A549 (cell line): ENCODE results near the gene TTLL3. TPM values are rescaled to one million over a fixed set of nuclear protein-coding genes. Genes with fewer than 3 reads are reported as not detected.

Source experiments
- ATAC-seq, 2 experiments: fragments of 200-7000 bp in 1 of 2; fragments of >200 bp in 1 of 2; cut with Nextera tagmentation in 1 of 2; cut with Tn5 transposase in 1 of 2; 3 replicates each; pipeline versions ENCODE4 v1.8.0 to v1.9.1; 2018 to 2020; ENCODE audit warnings: mild to moderate bottlenecking in 1 of 2, moderate library complexity in 1 of 2
- CTCF ChIA-PET: fragments of 300-600 bp; sonication (Branson Sonifier 250); formaldehyde crosslinking; extraction: SDS; loops from one replicate; lab custom pipeline; 2021; ENCODE audit warnings: antibody characterized with exemption, inconsistent platforms; lab: Yijun Ruan, JAX
- POLR2A ChIA-PET: fragments of 350-600 bp; formaldehyde crosslinking; extraction: SDS; loops from one replicate; lab custom pipeline; 2021; ENCODE audit warnings: antibody characterized with exemption, inconsistent platforms; lab: Yijun Ruan, JAX
- DNase-seq, 2 experiments: peaks; one replicate each; pipeline versions ENCODE4 v3.0.0 to v3.0.0-alpha.2; 2011 to 2016; ENCODE audit warnings: low read depth in 1 of 2, low spot score in 1 of 2
- FAIRE-seq: peaks from 2 replicates; lab custom pipeline; 2011; peaks lifted over from hg19 to GRCh38; lab: Jason Lieb, UNC
- H3K27ac ChIP-seq, 2 experiments: fragments of >200 bp; sonication (Bioruptor Twin); formaldehyde crosslinking; 3 replicates each; pipeline ENCODE4 v1.5.1; 2016 to 2017
- H3K4me1 ChIP-seq: fragments of >200 bp; sonication (Bioruptor Twin); formaldehyde crosslinking; 3 replicates; pipeline ENCODE4 v1.6.1; 2016
- H3K4me2 ChIP-seq: fragments of >200 bp; sonication (Bioruptor Twin); formaldehyde crosslinking; 3 replicates; pipeline ENCODE4 v1.6.1; 2016
- H3K4me3 ChIP-seq: fragments of >200 bp; sonication (Bioruptor Twin); formaldehyde crosslinking; 3 replicates; pipeline ENCODE4 v1.5.1; 2016
- H3K9me3 ChIP-seq: fragments of >200 bp; sonication (Bioruptor Twin); formaldehyde crosslinking; 3 replicates; pipeline ENCODE4 v1.6.1; 2016
- BHLHE40 ChIP-seq: IDR thresholded peaks from 2 replicates; pipeline ENCODE4 v1.6.1; 2012; ENCODE audit warnings: low read depth, low read length, inconsistent platforms
- CBX8 ChIP-seq: fragments of 200-600 bp; sonication (generic); IDR thresholded peaks from 2 replicates; pipeline ENCODE4 v1.6.1; 2016
- CHD2 ChIP-seq: fragments of 150-350 bp; IDR thresholded peaks from 2 replicates; pipeline ENCODE4 v1.6.1; 2014; ENCODE audit warnings: low read length; ENCODE audit not compliant: partially characterized antibody
- EHMT2 ChIP-seq: fragments of 200-600 bp; sonication (generic); IDR thresholded peaks from 2 replicates; pipeline ENCODE4 v1.6.1; 2016; ENCODE audit warnings: antibody characterized with exemption, low read depth, mild to moderate bottlenecking, moderate library complexity
- ESRRA ChIP-seq: fragments of 150-350 bp; IDR thresholded peaks from 2 replicates; pipeline ENCODE4 v1.6.1; 2014; ENCODE audit warnings: mild to moderate bottlenecking, low read length, borderline replicate concordance
- FOSB ChIP-seq: fragments of 250-450 bp; sonication (Bioruptor Pico); IDR thresholded peaks from 2 replicates; pipeline ENCODE4 v1.5.0; 2020; ENCODE audit warnings: mild to moderate bottlenecking, moderate library complexity
- FOSL2 ChIP-seq, 2 experiments: fragments of 450-650 bp in 1 of 2; fragments of >200 bp in 1 of 2; sonication (Bioruptor Twin) in 1 of 2; formaldehyde crosslinking; IDR thresholded peaks; 2 replicates each; pipeline versions ENCODE4 v1.5.0 to v1.6.1; 2016 to 2020; ENCODE audit warnings: mild to moderate bottlenecking in 1 of 2, moderate library complexity in 1 of 2
- FOXS1 ChIP-seq: fragments of 250-450 bp; sonication (Bioruptor Pico); IDR thresholded peaks from 2 replicates; pipeline ENCODE4 v1.5.0; 2020; ENCODE audit warnings: mild to moderate bottlenecking, moderate library complexity
- GATA3 ChIP-seq: IDR thresholded peaks from 2 replicates; pipeline ENCODE4 v1.6.1; 2012; ENCODE audit warnings: borderline replicate concordance
- HDAC2 ChIP-seq: fragments of 200-600 bp; sonication (generic); IDR thresholded peaks from 2 replicates; pipeline ENCODE4 v1.6.1; 2016
- HOXA7 ChIP-seq: fragments of 250-450 bp; sonication (Bioruptor Pico); IDR thresholded peaks from 2 replicates; pipeline ENCODE4 v1.5.0; 2020; ENCODE audit warnings: mild to moderate bottlenecking, moderate library complexity
- KDM1A ChIP-seq: fragments of 200-600 bp; sonication (generic); IDR thresholded peaks from 2 replicates; pipeline ENCODE4 v1.6.1; 2016; ENCODE audit warnings: low read depth, mild to moderate bottlenecking
- MAZ ChIP-seq: fragments of 150-350 bp; IDR thresholded peaks from 2 replicates; pipeline ENCODE4 v1.6.1; 2014; ENCODE audit warnings: antibody characterized with exemption, low read depth, low read length, borderline replicate concordance
- MYC ChIP-seq: IDR thresholded peaks from 2 replicates; pipeline ENCODE4 v1.6.1; 2012; ENCODE audit warnings: mild to moderate bottlenecking, inconsistent platforms, low read length, improper control_type of control experiment, borderline replicate concordance
- NPAS2 ChIP-seq: fragments of 250-450 bp; sonication (Bioruptor Pico); IDR thresholded peaks from 2 replicates; pipeline ENCODE4 v1.8.0; 2022; ENCODE audit warnings: mild to moderate bottlenecking, moderate library complexity, borderline replicate concordance
- PBX3 ChIP-seq: IDR thresholded peaks from 2 replicates; pipeline ENCODE4 v1.6.1; 2012
- PHF8 ChIP-seq: fragments of 200-600 bp; sonication (generic); IDR thresholded peaks from 2 replicates; pipeline ENCODE4 v1.6.1; 2016; ENCODE audit warnings: low read depth, mild to moderate bottlenecking, antibody characterized with exemption, moderate library complexity, borderline replicate concordance
- POLR2AphosphoS2 ChIP-seq: conservative IDR thresholded peaks from 2 replicates; pipeline ENCODE4 v1.6.1; 2012; ENCODE audit warnings: low read length, improper control_type of control experiment, inconsistent platforms
- RCOR1 ChIP-seq: fragments of 150-350 bp; IDR thresholded peaks from 2 replicates; pipeline ENCODE4 v1.6.1; 2014; ENCODE audit warnings: antibody characterized with exemption, low read length, low read depth
- REST ChIP-seq: fragments of 200-600 bp; sonication (generic); IDR thresholded peaks from 2 replicates; pipeline ENCODE4 v1.6.1; 2016; ENCODE audit warnings: antibody characterized with exemption, mild to moderate bottlenecking, moderate library complexity
- ZC3H11A ChIP-seq: fragments of 450-650 bp; IDR thresholded peaks from 2 replicates; pipeline ENCODE4 v1.6.1; 2014; ENCODE audit warnings: antibody characterized with exemption, mild to moderate bottlenecking
- WGBS: methylation state at CpG from one replicate; pipeline ENCODE4 v1.1.6; 2017; ENCODE audit errors: missing lambda C conversion rate; 5-methylcytosine and 5-hydroxymethylcytosine counted together
- polyA plus RNA-seq, 4 experiments: library from polyadenylated mRNA; depleted of rRNA in 3 of 4; stranded (reverse); fragments of >200 nt; fragmentation: RNase III in 1 of 4; extraction: RNeasy Plus Mini Kit Qiagen cat#74134 plus additional on column Dnase treatment in 1 of 4; gene quantifications; 2 replicates in 3 of 4; 3 replicates in 1 of 4; pipeline ENCODE4 v1.2.3, GENCODE V29; 2011 to 2017
- TF ChIP-seq, protein P1 (sequence below): fragments of 150-350 bp; IDR thresholded peaks from 2 replicates; pipeline ENCODE4 v1.6.1; 2014; ENCODE audit warnings: low read depth, mild to moderate bottlenecking, low read length
- TF ChIP-seq, protein P2 (sequence below): fragments of 250-450 bp; sonication (Bioruptor Pico); IDR thresholded peaks from 2 replicates; pipeline ENCODE4 v1.5.0; 2020; ENCODE audit warnings: low read depth, mild to moderate bottlenecking, moderate library complexity

The TTLL3 gene
- polyA plus RNA-seq, 2 of the 4 experiments (the other 2 are of a cell fraction), result 10.3 to 13.0 TPM

DNA sequence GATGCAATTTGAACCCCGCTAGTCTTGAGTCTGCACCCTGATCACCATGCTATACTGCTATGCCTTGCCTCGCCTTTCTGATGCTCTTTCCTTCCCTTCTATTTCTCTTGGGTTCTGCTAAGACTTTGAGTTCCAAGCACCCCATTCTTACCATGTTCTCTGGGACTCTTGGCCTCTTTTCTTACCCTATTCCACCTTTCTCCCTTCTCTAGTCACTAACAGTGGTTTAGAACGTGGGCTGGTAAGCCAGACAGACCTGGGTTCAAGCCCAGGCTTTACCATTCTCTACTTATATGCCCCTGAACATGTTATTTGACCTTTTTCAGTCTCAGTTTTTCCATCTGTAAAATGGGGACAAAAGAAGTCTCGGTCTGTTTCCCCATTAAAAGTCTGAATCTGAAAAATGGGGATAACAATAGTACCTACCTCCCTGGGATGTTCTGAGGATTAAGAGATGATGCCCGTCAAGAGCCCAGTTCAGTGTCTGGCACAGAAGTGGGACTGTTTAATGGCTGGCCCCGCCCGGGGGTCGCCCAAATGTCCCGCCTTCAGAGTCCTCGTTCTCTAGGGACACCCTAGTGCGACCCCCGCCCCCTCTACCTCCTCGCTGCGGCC lies 18.2 kb upstream of the TTLL3 start:
- no peak for DNase-seq
- CTCF ChIA-PET, result interaction anchor here (0.6 to 2.5 kb wide), 9 partner anchors 10 to 155 kb away, joined by 3 to 9 read pairs (median 5); no protein-coding TSS in a partner anchor
- H3K9me3 ChIP-seq, result no peaks in the 10 kb centered on the region
- FAIRE-seq, result no peak
- ATAC-seq, result no peak
- peak; percentile 32; the same call in 1 of the 2 replicates for TF ChIP-seq ESRRA
- peak; percentile 20 for TF ChIP-seq CHD2
- TF ChIP-seq KDM1A, result peak; percentile 96
- peak; percentile 78; the same call in 1 of the 2 replicates for TF ChIP-seq HDAC2
- TF ChIP-seq FOSB, result peak; percentile 79; the same call in 1 of the 2 replicates
- TF ChIP-seq HOXA7 (CRISPR knock-in tag), result no peak
- TF ChIP-seq RCOR1, result 0 out of 2 replicates have a peak, but pooled peaks have one; percentile 10
- peak; percentile 74 for TF ChIP-seq PHF8
- TF ChIP-seq, protein P1, sequence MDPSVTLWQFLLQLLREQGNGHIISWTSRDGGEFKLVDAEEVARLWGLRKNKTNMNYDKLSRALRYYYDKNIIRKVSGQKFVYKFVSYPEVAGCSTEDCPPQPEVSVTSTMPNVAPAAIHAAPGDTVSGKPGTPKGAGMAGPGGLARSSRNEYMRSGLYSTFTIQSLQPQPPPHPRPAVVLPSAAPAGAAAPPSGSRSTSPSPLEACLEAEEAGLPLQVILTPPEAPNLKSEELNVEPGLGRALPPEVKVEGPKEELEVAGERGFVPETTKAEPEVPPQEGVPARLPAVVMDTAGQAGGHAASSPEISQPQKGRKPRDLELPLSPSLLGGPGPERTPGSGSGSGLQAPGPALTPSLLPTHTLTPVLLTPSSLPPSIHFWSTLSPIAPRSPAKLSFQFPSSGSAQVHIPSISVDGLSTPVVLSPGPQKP, result no peak
- TF ChIP-seq PBX3, result no peak
- TF ChIP-seq, all 56 proteins: peak for 7
- POLR2A ChIA-PET, result interaction anchor here (0.6 to 1.6 kb wide), 10 partner anchors 7 to 325 kb away, joined by 3 to 17 read pairs (median 4); partner anchors contain the start of genes BRPF1, CAMK1, OGG1 and TTLL3
- Histone ChIP-seq H3K4me3 (peak overlapping the region; percentile 68), H3K4me2 (peak overlapping the region; percentile 86), H3K27ac (peak overlapping the region; percentile 95 to 97), H3K4me1 (peaks cover 21% of the 10 kb centered on the region)
- WGBS, result 23% methylated on average over 9 of the region's 14 CpGs

DNA sequence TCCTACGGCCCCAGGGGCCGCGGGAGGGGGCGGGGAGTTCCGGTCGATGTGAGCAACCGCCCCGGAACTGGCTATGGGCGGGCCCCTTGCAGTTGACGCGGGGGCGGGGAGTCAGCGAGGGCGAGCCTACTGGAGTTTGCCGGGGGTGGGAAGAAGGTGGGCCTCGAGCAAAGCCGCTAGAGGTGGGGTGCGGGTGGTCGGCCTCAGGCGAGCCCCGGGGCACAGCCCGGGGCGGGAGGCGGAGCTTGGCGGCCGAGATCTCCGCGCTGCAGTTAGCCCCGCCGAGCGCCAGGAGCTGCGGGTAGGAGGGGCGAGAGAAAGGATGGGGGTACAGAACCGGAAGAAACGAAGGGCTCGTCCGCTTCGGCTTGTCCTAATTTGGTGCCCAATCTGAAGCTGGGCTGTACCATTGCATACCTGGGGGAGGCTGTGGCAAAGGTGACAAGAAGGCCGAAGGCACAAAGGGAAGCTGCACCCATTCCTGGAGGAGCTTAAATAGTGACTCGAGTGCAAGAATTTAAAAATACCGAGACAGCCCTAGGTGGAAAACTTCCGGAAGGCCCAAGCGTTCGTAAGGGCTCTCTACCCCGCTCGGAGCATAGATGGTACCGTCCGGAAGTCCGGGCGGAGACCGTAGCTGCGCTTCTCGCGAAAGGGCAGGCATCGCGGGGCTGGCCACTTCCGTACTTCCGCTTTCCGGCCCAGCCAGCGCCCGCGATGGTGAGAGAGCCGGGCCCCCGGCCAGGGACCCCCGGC lies 17.5 kb upstream of the TTLL3 start, which contains the start of the genes ARPC4 and TADA3:
TSS of gene ARPC4 (plus strand) at position 678 of the 756 bp plus-strand sequence. CDS start at position 718, 40 bp downstream.
TSS of gene TADA3 (minus strand) at position 69 of the 756 bp plus-strand sequence. CDS start 1,007 bp downstream, outside the sequence.
- H3K4me2 ChIP-seq, result peak within 1 kb of the TSS; percentile 99
- ChIA-PET POLR2A (interaction anchor here (0.6 to 1.6 kb wide), 17 partner anchors 8 to 333 kb away, joined by 3 to 17 read pairs (median 3); partner anchors contain the start of genes BRPF1, CAMK1, CRELD1 and OGG1), CTCF (interaction anchor here (0.7 to 1.2 kb wide), 7 partner anchors 10 to 154 kb away, joined by 3 to 5 read pairs (median 3); no protein-coding TSS in a partner anchor)
- H3K4me3 ChIP-seq, result peak within 1 kb of the TSS; percentile 68
- H3K27ac ChIP-seq, result peak within 1 kb of the TSS; percentile 95 to 97
- peak; percentile 94 to 96 for DNase-seq
- H3K4me1 ChIP-seq, result peaks cover 21% of the 10 kb centered on the region
- under 1% methylated on average over 37 of the region's 65 CpGs for WGBS
- no peaks in the 10 kb centered on the region for H3K9me3 ChIP-seq
- ATAC-seq, result peak; percentile 94 to 95
- no peak for FAIRE-seq
- TF ChIP-seq, protein P2, sequence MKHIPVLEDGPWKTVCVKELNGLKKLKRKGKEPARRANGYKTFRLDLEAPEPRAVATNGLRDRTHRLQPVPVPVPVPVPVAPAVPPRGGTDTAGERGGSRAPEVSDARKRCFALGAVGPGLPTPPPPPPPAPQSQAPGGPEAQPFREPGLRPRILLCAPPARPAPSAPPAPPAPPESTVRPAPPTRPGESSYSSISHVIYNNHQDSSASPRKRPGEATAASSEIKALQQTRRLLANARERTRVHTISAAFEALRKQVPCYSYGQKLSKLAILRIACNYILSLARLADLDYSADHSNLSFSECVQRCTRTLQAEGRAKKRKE (CRISPR knock-in tag), result no peak
- TF ChIP-seq MAZ, result no peak
- TF ChIP-seq GATA3, result peak; percentile 87; the same call in 1 of the 2 replicates
- TF ChIP-seq KDM1A, result no peak
- peak; percentile 28 for TF ChIP-seq PHF8
- no peak for TF ChIP-seq MYC
- no peak for TF ChIP-seq ZC3H11A
- TF ChIP-seq ESRRA, result no peak
- TF ChIP-seq HOXA7 (CRISPR knock-in tag), result no peak
- TF ChIP-seq REST, result peak; percentile 95
- TF ChIP-seq POLR2AphosphoS2, result no peak
- no peak for TF ChIP-seq NPAS2
- TF ChIP-seq BHLHE40, result peak; percentile 87
- no peak for TF ChIP-seq FOSL2 (IDR thresholded peaks at IDR 0.05)
- no peak for TF ChIP-seq FOSL2 (CRISPR knock-in tag; IDR thresholded peaks at IDR 0.05)
- no peak for TF ChIP-seq CBX8
- TF ChIP-seq, protein P1, result peak; percentile 71; the same call in 1 of the 2 replicates
- no peak for TF ChIP-seq FOXS1 (CRISPR knock-in tag)
- no peak for TF ChIP-seq EHMT2
